Amniotic stem cell (primary cell): ENCODE measurements around the gene SHC1.
A peak's percentile ranks its signal among the peaks of the same experiment; 100 is the strongest.

Experiments used
- DNase-seq: peaks from one replicate; lab custom pipeline; 2025; lab: John Stamatoyannopoulos, UW

Gene SHC1, protein sequence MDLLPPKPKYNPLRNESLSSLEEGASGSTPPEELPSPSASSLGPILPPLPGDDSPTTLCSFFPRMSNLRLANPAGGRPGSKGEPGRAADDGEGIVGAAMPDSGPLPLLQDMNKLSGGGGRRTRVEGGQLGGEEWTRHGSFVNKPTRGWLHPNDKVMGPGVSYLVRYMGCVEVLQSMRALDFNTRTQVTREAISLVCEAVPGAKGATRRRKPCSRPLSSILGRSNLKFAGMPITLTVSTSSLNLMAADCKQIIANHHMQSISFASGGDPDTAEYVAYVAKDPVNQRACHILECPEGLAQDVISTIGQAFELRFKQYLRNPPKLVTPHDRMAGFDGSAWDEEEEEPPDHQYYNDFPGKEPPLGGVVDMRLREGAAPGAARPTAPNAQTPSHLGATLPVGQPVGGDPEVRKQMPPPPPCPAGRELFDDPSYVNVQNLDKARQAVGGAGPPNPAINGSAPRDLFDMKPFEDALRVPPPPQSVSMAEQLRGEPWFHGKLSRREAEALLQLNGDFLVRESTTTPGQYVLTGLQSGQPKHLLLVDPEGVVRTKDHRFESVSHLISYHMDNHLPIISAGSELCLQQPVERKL

DNA sequence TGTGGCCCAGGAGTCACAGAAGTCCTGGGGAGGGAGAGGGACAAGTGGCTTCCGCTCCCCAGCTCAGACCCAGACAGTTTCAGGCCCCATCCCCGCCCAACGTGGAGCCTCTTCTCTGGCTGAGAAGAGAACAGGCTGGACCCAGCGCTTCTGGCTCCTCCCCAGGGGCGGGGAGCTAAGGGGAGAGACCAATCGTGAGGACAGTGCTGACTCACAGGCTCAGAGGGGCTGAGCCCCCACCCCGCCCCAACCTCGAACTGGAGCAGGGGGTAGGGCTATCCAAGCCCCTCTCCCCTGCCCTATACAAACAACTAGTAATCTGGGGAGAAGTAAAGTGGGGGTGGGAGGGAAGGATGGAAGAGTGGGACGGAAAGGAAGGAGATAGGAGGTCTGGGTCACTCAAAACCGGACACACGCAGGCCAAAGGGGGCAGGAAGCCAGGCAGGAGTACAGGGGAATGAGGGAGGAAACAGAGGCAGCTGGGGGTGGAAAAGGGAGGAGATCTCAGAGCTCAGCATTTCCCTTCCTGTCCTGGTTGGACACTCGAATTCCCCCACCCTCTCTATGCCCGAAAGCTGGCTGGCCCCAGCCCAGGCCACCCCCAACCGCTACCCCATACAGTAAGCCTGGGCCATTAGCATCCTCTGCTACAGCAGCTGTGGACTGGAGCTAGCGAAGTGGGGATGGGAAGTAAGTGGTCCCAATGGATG, at the start of gene SHC1:
Gene SHC1 (minus strand): TSS at position 117 of the 710 bp plus-strand sequence. CDS start 221 bp downstream, outside the sequence.
- DNase-seq, result peak; percentile 88

DNA sequence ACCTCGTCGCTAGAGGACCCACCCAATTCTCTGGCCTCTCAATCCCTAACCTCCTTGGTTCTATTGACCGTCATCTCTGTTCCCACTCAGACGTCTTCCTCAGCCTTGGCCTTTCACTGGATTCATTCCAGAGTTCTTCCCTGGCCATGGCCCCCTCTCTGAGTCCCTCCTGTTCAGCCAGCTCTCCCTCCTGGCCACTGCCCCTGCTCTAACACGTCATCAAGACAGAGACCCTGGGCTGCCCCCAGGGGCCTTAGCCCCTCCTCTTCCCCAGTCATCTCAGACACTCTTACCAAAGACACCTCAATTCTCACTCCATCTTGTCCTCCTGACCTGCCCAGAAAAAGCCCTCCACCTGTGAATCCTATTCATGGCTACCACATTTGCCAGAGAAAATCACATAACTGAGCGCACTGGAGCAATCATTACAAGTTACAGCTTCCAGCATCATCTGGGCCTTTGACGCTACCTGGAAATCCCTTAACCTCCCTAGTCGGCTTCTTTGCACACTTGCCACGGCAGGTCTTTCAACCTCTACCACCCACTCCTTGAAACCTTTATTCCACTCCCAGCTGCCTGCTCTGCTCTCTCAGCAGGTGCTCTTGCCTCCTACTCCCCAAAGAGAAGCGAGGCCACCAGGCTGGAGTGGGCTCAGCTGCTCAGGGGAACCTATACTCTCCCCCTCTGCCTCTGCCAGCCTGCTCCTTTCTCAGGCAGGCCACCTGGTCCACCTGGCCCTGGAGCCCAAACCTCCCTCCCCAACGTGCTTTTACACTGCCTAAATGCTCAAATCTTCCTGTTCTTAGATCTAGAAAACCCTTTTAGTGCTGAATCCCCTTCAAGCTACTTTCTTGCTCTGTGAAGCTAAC, 49.1 kb upstream of the SHC1 start:
- no peak for DNase-seq

DNA sequence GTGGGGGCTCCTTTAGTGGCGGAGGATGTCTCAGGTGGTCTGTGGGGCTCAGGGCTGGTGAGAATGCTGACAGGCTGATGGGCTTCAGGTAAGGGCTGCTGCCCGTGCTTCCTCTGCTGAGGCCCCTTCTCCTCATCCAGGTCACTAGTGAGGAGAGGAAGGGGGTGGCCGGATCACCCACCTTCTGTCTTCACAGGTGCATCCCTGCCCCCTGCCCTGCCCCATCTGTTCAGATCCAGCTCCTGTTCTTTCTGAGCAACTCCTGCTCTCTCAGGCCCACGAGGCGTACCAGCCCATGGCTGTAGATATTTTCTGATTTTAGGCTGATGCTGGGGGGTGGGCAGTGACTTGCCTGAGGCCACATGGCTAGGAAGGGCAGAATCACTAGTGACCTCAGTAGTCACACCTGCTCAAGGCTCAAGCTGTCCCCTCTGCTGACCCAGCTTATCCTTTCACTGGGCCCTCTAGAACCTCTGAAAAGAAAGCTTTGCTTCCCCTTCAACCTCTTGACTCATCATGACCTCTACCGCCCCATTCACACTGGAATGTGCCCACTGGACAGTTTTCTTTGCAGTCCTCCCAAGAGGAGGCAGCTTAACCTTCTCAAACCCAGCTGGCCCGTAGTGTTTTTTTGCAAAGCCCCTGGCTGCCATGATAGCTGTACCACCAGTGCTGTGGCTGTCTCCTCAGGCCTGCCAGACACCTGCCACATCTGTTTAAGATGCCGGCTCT, 48.2 kb upstream of the SHC1 start:
- DNase-seq, result no peak

DNA sequence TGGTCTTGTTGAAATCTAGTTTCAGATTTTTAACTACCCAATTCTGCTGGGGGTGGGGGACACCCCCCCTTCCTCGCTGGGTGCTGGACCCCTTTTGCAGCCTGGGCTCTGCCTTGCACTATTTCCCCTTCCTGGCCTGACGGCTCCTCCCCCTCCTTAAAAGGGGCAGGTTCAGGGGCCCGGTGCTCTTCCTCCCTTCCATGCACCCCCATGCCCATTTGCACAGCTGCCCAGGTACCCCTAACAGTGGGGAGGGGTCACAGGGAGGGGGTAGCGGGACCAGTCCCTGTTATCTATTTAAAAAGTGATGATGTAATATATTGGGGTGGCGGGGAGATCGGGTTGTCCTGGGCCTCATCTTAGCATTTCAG, 47.4 kb upstream of the SHC1 start:
- DNase-seq, result no peak

DNA sequence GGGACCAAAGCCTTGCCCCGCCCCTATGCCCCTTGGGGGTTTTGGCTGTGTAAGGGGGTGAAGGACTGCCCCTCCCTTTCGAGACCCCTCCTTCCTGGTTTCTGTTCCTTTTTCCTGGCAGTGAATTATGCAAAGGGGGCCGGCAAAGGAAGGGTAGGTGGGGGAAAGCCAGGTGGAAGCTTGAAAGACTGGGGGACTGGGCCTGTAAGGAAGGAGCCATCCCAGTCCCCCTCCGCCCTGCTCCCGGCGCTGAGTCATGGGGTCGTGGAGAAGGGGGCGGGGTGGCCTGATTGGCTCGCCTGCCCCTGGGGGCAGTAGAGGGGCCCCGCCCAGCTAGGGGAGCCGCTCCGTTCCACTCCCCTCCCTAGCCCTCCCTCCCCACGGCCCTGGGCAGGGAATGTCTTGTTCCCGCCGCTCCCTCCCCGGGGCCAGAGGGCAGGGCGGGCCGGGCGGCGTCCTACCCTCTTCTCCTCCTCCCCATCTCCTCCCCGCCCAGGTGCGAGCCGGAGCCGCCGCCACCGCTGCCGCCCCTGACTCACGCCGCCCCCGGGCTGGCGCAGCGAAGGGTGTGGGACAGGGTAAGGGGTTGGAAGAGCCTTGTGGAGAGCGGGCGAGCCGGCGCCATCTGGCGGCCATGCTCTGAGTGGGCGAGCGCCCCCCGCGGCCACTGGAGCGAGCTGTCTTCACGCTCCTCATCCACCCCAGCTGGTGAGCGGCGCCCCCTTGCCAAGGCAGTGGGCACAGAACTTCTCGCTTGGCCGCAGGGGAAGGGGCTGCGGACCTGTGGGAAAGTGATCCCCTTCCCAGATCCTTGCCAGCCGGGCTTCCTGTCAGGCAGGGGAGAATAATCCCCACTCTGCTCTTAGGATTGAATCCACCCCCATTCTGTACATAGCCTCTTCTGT, 46.7 kb upstream of the SHC1 start:
- DNase-seq, result peak; percentile 73

DNA sequence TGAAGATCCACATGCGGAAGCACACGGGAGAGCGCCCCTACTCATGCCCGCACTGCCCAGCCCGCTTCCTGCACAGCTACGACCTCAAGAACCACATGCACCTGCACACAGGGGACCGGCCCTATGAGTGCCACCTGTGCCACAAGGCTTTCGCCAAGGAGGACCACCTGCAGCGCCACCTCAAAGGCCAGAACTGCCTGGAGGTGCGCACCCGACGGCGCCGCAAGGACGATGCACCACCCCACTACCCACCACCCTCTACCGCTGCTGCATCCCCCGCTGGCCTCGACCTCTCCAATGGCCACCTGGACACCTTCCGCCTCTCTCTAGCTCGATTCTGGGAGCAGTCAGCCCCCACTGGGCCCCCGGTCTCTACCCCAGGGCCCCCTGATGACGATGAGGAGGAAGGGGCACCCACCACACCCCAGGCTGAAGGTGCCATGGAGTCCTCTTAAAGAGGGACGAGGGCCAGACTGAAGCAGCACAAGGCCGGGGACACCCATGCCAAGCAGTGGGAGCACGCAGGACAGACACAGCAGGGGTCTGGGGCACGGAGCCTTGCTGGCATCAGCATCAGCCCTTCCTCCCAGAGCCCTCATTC, 45.8 kb upstream of the SHC1 start:
- no peak for DNase-seq

DNA sequence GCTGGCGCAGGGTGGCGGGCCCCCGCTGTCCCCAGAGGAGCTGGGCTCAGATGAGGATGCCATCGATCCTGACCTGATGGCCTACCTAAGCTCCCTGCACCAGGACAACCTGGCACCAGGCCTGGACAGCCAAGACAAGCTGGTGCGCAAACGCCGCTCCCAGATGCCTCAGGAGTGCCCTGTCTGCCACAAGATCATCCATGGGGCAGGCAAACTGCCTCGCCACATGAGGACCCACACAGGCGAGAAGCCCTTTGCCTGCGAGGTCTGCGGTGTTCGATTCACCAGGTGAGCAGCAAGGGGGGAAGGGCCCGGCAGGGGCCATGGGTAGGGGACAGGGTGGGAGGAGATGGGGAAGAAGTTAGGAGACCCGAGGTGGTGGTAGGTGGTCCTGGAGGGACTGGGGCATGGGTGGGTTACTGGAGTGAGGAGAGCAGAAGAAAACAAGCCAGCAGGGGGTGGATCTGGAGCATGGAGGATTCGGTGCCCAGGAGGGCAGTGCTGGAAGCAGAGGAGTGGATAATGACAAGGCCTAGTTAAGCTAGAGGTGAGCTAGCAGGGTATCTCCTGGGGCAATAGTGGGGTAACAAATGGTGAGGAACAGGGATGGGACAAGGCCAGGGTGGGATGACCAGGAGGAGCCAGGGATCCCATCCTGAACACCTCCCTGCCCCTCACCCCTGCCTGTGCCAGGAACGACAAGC, 45.1 kb upstream of the SHC1 start:
- DNase-seq, result no peak

DNA sequence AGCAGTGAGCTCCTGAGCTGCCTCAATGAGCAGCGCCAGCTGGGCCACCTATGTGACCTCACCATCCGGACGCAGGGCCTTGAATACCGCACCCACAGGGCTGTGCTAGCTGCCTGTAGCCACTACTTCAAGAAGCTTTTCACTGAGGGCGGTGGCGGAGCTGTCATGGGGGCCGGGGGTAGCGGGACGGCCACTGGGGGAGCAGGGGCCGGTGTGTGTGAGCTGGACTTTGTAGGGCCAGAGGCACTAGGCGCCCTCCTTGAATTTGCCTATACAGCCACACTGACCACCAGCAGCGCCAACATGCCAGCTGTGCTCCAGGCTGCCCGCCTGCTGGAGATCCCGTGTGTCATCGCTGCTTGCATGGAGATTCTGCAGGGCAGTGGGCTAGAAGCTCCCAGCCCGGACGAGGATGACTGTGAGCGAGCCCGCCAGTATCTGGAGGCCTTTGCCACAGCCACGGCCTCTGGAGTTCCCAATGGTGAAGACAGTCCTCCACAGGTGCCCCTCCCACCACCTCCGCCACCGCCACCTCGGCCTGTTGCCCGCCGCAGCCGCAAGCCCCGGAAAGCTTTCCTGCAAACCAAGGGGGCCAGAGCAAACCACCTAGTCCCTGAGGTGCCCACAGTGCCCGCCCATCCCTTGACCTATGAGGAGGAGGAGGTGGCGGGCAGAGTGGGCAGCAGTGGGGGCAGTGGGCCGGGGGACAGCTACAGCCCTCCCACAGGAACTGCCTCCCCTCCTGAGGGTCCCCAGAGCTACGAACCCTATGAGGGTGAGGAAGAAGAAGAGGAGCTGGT, 44.4 kb upstream of the SHC1 start:
- no peak for DNase-seq

DNA sequence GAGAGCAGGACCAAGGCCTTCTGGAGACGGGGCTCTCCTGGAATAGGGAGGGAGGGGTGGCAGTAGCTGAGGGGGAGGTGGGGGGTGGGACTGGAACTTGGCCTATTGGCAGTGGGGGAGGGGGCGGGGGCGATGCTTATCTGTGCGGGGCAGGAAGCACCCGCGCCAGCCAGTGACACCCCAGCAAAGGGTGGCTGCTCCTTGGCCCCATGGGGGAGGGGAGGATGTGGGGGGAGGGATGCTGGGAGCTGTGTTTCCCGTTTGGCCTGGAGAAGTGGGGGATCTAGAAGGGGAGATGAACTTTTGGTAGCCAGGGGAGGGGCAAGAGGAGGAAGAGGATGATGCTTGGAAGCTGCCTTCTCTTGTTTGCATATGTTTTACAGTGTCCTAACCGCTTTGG, 43.1 kb upstream of the SHC1 start:
- no peak for DNase-seq

DNA sequence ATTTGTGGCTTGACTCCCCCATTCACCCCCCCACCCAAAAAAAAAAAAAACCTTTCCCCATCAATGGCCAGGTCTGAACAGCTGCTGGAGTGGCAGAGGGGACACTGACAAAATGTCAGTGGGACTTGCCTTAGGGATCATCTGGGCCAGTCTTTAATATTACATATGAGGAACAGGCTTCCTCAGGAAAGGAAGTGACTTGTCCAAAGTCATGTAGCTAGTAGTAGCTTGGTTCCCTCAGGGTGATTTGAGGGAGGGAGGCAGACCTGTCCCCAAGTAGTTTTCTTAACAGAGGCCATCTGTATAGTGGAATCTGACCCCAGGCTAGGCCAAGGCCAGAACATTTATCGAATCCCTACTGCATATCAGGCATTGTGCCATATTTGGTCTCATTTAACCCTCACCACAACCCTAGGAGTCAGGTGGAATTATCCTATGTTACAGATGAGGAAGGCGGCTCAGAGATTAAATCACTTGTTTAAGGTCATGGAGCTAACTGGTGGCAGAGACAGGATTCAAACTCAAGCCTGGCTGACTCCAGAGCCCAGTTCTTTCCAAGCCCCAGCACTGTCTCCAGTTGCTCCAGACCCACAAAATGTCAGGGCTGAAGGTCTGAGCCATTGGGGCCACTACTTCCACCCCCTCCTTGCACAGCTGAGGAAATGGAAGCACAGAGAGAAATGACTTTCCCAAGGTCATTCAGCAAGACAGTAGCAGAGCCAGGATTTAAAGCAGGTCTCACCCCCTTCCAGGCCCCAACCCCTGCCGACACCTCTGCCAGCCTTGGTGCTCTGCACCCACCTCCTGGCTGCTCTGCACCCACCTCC, 42.4 kb upstream of the SHC1 start:
- DNase-seq, result no peak

DNA sequence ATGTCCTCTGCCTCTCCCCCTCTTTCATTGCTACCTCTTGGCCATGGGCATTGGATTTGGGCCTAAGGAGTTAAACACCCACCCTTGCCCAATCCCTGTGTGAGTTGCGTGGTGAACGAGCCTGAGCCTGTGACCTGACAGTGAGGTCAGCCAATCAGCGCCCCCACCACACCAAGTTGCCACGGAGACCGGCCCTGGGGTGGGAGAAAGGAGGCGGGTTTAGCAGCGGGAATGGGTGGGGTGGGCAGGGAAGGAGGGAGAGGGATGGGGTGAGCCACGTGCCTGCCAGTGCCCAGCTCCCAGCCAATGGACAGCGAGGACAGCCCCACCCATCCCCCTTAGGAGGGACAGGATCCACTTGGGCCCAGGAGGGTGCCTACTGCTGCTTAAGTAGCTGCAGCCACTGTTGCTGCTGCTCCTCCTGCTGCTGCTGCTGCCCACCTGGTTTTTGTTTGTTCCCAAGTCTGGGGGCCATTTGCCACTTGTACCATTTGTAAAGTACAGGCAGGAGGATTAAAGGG, 41.5 kb upstream of the SHC1 start:
- no peak for DNase-seq

DNA sequence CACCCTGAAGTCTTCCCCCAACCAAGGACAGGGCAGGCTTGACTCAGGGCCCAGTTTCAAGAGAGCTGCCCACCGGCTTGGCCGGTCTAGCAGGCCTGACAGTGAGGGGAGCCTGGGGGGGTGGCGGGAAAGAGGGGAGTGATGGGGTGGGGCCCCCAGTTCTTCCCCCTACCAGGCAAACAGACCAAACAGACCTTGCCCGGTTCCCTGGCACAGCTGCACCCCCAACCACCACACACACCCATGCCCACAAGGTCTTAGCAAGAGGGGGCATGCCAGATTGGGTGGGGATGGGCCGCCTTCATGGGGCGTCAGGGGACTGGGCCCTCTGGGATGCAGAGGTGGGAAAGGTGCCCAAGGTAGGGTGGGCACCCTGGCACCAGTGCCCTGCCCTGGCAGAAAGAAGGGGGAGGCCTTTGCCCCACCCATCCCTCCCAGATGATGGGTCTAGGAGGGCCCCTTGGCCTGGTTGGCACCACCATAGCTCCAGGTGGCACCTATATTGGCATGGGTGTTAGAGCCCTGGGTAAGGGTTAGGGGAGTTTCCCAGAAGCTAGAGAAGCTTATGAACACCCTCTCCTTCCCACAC, 41.0 kb upstream of the SHC1 start:
- DNase-seq, result no peak

DNA sequence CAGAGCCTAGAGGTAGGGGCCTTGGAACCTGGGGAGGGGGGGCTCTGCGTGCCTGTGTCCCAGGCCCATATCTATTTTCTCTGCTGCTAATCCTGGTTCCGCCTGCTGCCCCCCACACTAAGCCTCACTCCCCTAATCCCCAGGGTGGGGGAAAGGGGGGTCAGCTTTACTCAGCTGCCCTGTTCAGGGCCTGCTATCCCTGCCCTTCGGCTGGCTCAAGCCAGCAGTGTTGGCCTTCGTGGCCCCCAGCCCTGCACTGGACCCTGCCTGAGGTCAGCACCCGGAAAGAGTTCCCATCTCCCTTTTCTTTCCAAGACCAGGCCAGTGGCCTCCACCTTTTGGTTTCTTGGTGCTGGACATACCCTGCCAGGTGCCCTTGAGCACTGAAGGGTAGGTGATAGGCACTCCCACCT, 40.5 kb upstream of the SHC1 start:
- DNase-seq, result no peak

DNA sequence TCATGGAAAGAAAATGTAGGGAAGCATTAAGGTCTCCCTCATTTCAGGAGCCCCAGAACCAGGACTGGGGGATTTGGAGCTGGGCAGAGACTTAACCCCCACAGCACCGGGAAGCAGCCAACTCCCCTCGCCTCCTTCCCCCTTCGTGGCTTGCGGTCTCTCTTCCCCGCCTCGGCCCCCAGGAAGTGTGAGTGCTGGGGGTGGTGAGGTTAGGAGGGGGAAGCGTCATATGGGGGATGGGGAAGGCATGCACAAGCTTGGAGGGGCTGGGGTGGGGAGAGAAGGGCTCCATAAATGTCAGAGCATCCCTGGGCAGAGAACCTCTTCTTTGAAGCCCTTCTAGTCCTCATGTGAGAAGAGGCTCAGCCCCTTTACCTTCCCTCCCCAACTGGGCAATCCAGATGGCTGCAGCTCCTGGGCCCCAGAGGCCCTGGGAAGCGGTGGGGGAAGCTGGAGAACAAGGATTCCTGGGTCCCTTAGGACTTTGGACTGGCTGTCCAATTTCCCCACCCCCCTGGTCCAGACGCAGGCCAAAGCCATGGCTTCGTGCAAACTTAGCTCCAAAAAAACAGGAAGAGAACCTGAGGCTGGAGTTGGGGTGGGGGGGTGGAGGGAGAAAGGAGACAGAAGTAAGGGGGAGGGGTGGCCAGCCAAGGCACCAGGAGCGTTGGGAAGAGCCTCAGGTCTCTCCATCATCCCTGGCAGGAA, 39.8 kb upstream of the SHC1 start:
- DNase-seq, result no peak

DNA sequence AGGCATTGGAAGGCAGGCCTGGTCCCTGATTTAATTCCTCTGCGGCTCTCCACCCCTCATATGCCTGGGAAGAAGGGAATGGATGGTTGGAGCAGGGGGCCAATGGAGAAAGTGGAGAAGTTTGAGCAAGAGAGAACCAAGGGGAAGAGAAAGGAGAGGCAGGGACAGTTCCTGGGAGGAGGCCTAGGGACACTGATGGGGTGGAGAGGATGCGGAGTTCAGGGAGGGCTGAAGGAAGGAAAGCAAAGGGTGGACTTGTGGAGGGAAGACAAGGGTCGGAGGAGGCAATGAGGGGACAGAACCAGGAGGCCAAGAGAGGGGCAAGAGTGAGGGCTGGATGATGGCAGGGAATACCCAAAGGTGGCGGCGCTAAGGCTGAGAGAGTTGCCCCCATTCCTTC, 39.2 kb upstream of the SHC1 start:
- no peak for DNase-seq

DNA sequence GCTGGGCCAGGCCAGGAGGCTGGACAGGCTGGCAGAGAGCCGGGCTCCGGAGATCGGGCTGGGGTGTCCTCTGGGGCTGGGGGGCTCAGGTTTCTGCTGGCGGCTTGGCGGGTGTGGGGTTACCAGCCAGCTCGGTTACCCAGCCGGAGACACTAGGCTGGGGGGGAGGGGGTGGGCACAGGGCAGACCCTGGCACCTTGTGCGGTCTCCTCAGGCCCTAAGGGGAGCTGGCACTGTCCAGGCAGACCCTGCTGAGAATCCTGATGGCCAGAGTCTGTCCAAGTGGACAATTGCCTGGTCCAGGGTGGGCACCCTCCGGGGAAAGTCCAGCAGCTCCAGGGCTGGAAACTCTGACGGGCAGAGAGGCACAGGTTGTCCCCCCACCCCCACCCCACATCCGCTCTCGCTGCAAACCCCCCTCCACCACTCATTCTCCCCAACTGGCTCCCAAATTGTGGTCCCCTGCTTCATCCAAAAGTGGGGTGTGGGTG, 38.7 kb upstream of the SHC1 start:
- DNase-seq, result no peak
